ENCODE results near the gene GPATCH4. TPM values are rescaled to one million over a fixed set of nuclear protein-coding genes. Genes with fewer than 3 reads are reported as not detected.

GPATCH4 gene
- total RNA-seq, 1 experiment from 2014 or later, result 39.4 TPM

GRCh38 chr1:156577550-156577949, 23.7 kb downstream of the GPATCH4 start:
- H3K9me3 ChIP-seq (ENCODE audit: control insufficient read depth in 1 of 2, insufficient read depth in 1 of 2, low read depth in 1 of 2, low read length in 2 of 2), result no peaks in the 10 kb centered on the region
- H4K20me1 ChIP-seq (ENCODE audit: insufficient read depth), result no peaks in the 10 kb centered on the region
- no peak for ATAC-seq
- DNase-seq (ENCODE audit: low read depth, low spot score), result no peak
- no peaks in the 10 kb centered on the region for H3K36me3 ChIP-seq (ENCODE audit: control insufficient read depth in 1 of 2, insufficient read depth in 2 of 2, low read length in 2 of 2)
- CTCF ChIA-PET, result no interaction called here
- H3K9ac ChIP-seq (ENCODE audit: low read length), result no peak overlapping the region
- no peaks in the 10 kb centered on the region for H3K9me2 ChIP-seq (ENCODE audit: insufficient read depth)
- intact Hi-C loops (cut with micrococcal nuclease), result no loop called here
- peaks cover 0 to 3% of the 10 kb centered on the region in 2 experiments; a peak in 1 of 4 replicates for H3K4me1 ChIP-seq (ENCODE audit: control insufficient read depth in 1 of 2, insufficient read depth in 2 of 2, low read length in 2 of 2)
- POLR2A ChIA-PET, result no interaction called here
- H3K4me3 ChIP-seq (replicated peaks in 1 of 2; ENCODE audit: low read depth in 1 of 2, low read length in 2 of 2), result no peak overlapping the region
- no peaks in the 10 kb centered on the region for H3K79me2 ChIP-seq (ENCODE audit: insufficient read depth, low read length)
- no peak overlapping the region for H3K27ac ChIP-seq (ENCODE audit: low read depth, low read length)
- TF ChIP-seq FOSL1 (IDR thresholded peaks at IDR 0.05; ENCODE audit: low read depth), result no peak
- TF ChIP-seq ZBTB33 (IDR thresholded peaks at IDR 0.05; ENCODE audit: extremely low read depth, insufficient replicate concordance, low read length), result no peak
- TF ChIP-seq CEBPB (IDR thresholded peaks at IDR 0.05; ENCODE audit: low read depth), result no peak
- no peak for TF ChIP-seq POLR2AphosphoS5 (IDR thresholded peaks at IDR 0.05; ENCODE audit: low read depth, low read length)
- TF ChIP-seq TCF7L2 (IDR thresholded peaks at IDR 0.05; ENCODE audit: borderline replicate concordance, extremely low read depth, insufficient read depth, insufficient read length), result no peak
- no peak for TF ChIP-seq CTCF (IDR thresholded peaks at IDR 0.05 in 2 of 3, conservative IDR thresholded peaks at IDR 0.05 in 1 of 3; ENCODE audit: borderline replicate concordance in 1 of 3, insufficient read depth in 1 of 3, low read depth in 2 of 3, low read length in 2 of 3)
- no peak for TF ChIP-seq JUND (IDR thresholded peaks at IDR 0.05)
- no peak for TF ChIP-seq YY1 (IDR thresholded peaks at IDR 0.05; ENCODE audit: extremely low read depth, insufficient replicate concordance, low read depth, low read length)
- TF ChIP-seq RAD21 (IDR thresholded peaks at IDR 0.05; ENCODE audit: low read depth), result no peak
- no peak for TF ChIP-seq SIN3A (IDR thresholded peaks at IDR 0.05; ENCODE audit: low read depth)
- TF ChIP-seq CBX3 (IDR thresholded peaks at IDR 0.05; ENCODE audit: low read depth), result no peak
- no peak for TF ChIP-seq POLR2A (IDR thresholded peaks at IDR 0.05; ENCODE audit: borderline replicate concordance, extremely low read depth, insufficient read depth, insufficient read length)
- no peak for TF ChIP-seq MAX (IDR thresholded peaks at IDR 0.05)
- no peak for TF ChIP-seq SRF (IDR thresholded peaks at IDR 0.05; ENCODE audit: low read depth)
- no peak for TF ChIP-seq ZNF274 (IDR thresholded peaks at IDR 0.05; ENCODE audit: low read depth, low read length)
- RAD21 ChIA-PET (ENCODE audit: low non-redundant PET in 1 of 2, low total read pairs in 2 of 2, uncharacterized antibody in 2 of 2, unreplicated experiment in 2 of 2), result no interaction called here
- BruUV-seq (replicated peaks), result no TSS peak
- H2AFZ ChIP-seq (ENCODE audit: low read depth, low read length, poor library complexity, severe bottlenecking), result no peak overlapping the region
- H3K4me2 ChIP-seq (ENCODE audit: low read length), result no peak overlapping the region
- no peaks in the 10 kb centered on the region for H3K27me3 ChIP-seq (ENCODE audit: insufficient read depth, low read length)

Measured in HCT116 (cell line).